GM13976 (cell line): Measurements from ENCODE around the gene FIGN.

Experiments used
- DNase-seq: peaks from one replicate; pipeline ENCODE4 v3.0.0; 2012; ENCODE audit warnings: low spot score
- CTCF ChIP-seq: IDR thresholded peaks from 2 replicates; pipeline ENCODE4 v1.5.1; 2012; ENCODE audit warnings: borderline replicate concordance, mild to moderate bottlenecking; ENCODE audit not compliant: insufficient read depth; ENCODE audit errors: extremely low read depth, missing control alignments, control extremely low read depth
- in situ Hi-C: fragments of 300-500 bp; cut with MboI; formaldehyde crosslinking; loops from one replicate; pipeline ENCODE4 v1.12.0; 2022; ENCODE audit warnings: low sequenced_read_pairs, mixed read lengths, inconsistent platforms; ENCODE audit not compliant: unreplicated experiment

FIGN gene

GRCh38 chr2:163630836-163631235, 105.0 kb downstream of the FIGN start:
- no peak for TF ChIP-seq CTCF
- in situ Hi-C loops: no loop called here
- DNase-seq: no peak

GRCh38 chr2:163626639-163627109, 109.1 kb downstream of the FIGN start:
- no peak for DNase-seq
- TF ChIP-seq CTCF: no peak
- in situ Hi-C loops: no loop called here

- no peak for DNase-seq
- in situ Hi-C loops: no loop called here
- no peak for TF ChIP-seq CTCF
These were observed 109.6 kb downstream of the FIGN start for GRCh38 chr2:163626208-163626607.

- DNase-seq: no peak
- TF ChIP-seq CTCF: no peak
- in situ Hi-C loops: no loop called here
These were observed 110.2 kb downstream of the FIGN start for GRCh38 chr2:163625632-163626031.

GRCh38 chr2:163621445-163622004, 114.3 kb downstream of the FIGN start:
- in situ Hi-C loops: no loop called here
- TF ChIP-seq CTCF: no peak

GRCh38 chr2:163617517-163617916, 118.3 kb downstream of the FIGN start:
- no peak for DNase-seq
- in situ Hi-C loops: no loop called here
- TF ChIP-seq CTCF: no peak

More at GRCh38 chr2:163621445-163622004, 114.3 kb downstream of the FIGN start:
- no peak for DNase-seq

- DNase-seq: no peak
- no peak for TF ChIP-seq CTCF
- in situ Hi-C loops: no loop called here
These were observed 122.5 kb downstream of the FIGN start for GRCh38 chr2:163613266-163613731.
